Measurements from ENCODE around the gene ZNF385C. TPM values are rescaled to one million over a fixed set of nuclear protein-coding genes. Genes with fewer than 3 reads are reported as not detected.

Gene ZNF385C
- total and polyA plus RNA-seq, 2 of the 13 experiments (the other 11 are each of a cell fraction or from before 2014, with no cell fraction given): 2.3 to 6.1 TPM

DNA sequence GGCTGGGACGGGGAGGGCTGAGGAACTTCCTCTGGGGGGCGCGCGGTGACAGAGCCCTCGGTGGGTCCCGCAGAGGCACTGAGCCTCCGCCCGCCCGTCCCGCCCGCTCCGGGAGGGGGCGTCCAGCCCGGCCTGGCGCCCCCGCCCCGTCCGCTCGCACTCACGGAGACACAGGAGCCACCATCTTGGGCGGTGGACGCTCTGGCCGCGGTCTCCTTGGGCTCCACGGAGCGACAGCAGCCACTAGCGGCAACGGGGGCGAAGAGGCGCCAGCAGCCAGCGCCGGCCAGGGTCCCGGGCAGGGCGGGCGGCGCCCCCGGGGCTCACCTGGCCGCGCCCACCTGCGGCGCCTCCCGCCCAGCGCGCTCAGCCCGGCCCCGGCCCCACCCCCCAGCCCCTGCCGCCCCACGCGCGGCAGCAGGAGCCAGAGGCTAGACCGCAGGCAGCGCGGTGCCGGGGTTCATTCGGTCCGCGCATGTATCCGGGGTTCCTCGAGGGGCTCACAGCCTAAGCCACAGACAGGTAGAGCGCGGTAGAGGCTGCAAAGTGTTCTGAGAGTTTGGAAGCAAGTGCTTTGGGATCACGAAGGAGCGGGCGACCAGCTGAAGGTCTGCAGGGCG is 47.8 kb downstream of the ZNF385C start, which contains the start of gene C17orf113 (continued):
- TF ChIP-seq, protein P1, sequence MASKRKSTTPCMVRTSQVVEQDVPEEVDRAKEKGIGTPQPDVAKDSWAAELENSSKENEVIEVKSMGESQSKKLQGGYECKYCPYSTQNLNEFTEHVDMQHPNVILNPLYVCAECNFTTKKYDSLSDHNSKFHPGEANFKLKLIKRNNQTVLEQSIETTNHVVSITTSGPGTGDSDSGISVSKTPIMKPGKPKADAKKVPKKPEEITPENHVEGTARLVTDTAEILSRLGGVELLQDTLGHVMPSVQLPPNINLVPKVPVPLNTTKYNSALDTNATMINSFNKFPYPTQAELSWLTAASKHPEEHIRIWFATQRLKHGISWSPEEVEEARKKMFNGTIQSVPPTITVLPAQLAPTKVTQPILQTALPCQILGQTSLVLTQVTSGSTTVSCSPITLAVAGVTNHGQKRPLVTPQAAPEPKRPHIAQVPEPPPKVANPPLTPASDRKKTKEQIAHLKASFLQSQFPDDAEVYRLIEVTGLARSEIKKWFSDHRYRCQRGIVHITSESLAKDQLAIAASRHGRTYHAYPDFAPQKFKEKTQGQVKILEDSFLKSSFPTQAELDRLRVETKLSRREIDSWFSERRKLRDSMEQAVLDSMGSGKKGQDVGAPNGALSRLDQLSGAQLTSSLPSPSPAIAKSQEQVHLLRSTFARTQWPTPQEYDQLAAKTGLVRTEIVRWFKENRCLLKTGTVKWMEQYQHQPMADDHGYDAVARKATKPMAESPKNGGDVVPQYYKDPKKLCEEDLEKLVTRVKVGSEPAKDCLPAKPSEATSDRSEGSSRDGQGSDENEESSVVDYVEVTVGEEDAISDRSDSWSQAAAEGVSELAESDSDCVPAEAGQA (IDR thresholded peaks at IDR 0.05; ENCODE audit: low read depth): peak; percentile 66; the same call in 1 of the 2 replicates
- TF ChIP-seq, protein P1 (CRISPR knock-in tag; IDR thresholded peaks at IDR 0.05; ENCODE audit: borderline replicate concordance): no peak
- no peak for TF ChIP-seq PHF5A (CRISPR knock-in tag; IDR thresholded peaks at IDR 0.05; ENCODE audit: low read depth, unreplicated experiment)
- peak; percentile 66; the same call in 1 of the 2 replicates for TF ChIP-seq NRL (CRISPR knock-in tag; IDR thresholded peaks at IDR 0.05; ENCODE audit: borderline replicate concordance)
- peak; percentile 64 for TF ChIP-seq MAX (IDR thresholded peaks at IDR 0.05)
- TF ChIP-seq KDM3A (CRISPR knock-in tag; IDR thresholded peaks at IDR 0.05; ENCODE audit: low read depth): no peak
- no peak for TF ChIP-seq HCFC1 (IDR thresholded peaks at IDR 0.05; ENCODE audit: low read depth, low read length)
- TF ChIP-seq, protein P2, sequence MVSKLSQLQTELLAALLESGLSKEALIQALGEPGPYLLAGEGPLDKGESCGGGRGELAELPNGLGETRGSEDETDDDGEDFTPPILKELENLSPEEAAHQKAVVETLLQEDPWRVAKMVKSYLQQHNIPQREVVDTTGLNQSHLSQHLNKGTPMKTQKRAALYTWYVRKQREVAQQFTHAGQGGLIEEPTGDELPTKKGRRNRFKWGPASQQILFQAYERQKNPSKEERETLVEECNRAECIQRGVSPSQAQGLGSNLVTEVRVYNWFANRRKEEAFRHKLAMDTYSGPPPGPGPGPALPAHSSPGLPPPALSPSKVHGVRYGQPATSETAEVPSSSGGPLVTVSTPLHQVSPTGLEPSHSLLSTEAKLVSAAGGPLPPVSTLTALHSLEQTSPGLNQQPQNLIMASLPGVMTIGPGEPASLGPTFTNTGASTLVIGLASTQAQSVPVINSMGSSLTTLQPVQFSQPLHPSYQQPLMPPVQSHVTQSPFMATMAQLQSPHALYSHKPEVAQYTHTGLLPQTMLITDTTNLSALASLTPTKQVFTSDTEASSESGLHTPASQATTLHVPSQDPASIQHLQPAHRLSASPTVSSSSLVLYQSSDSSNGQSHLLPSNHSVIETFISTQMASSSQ (IDR thresholded peaks at IDR 0.05; ENCODE audit: low read depth): no peak
- TF ChIP-seq, protein P2 (CRISPR knock-in tag; IDR thresholded peaks at IDR 0.05; ENCODE audit: borderline replicate concordance): 0 out of 2 replicates have a peak, but pooled peaks have one; percentile 36
- peak; percentile 73 for TF ChIP-seq THAP11 (CRISPR knock-in tag; IDR thresholded peaks at IDR 0.05)
- no peak for TF ChIP-seq RBAK (CRISPR knock-in tag; IDR thresholded peaks at IDR 0.05)
- 0 out of 2 replicates have a peak, but pooled peaks have one; percentile 70 for TF ChIP-seq ZNF138 (CRISPR knock-in tag; IDR thresholded peaks at IDR 0.05; ENCODE audit: low read depth)
- TF ChIP-seq ZNF274 (CRISPR knock-in tag; IDR thresholded peaks at IDR 0.05): 0 out of 2 replicates have a peak, but pooled peaks have one; percentile 31
- TF ChIP-seq, protein P3, sequence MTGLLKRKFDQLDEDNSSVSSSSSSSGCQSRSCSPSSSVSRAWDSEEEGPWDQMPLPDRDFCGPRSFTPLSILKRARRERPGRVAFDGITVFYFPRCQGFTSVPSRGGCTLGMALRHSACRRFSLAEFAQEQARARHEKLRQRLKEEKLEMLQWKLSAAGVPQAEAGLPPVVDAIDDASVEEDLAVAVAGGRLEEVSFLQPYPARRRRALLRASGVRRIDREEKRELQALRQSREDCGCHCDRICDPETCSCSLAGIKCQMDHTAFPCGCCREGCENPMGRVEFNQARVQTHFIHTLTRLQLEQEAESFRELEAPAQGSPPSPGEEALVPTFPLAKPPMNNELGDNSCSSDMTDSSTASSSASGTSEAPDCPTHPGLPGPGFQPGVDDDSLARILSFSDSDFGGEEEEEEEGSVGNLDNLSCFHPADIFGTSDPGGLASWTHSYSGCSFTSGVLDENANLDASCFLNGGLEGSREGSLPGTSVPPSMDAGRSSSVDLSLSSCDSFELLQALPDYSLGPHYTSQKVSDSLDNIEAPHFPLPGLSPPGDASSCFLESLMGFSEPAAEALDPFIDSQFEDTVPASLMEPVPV (CRISPR knock-in tag; IDR thresholded peaks at IDR 0.05): no peak; the same call in 1 of the 2 replicates
- 0 out of 2 replicates have a peak, but pooled peaks have one; percentile 41 for TF ChIP-seq ZFP82 (CRISPR knock-in tag; IDR thresholded peaks at IDR 0.05; ENCODE audit: borderline replicate concordance)
- TF ChIP-seq LCORL (IDR thresholded peaks at IDR 0.05): no peak
- TF ChIP-seq LCORL (CRISPR knock-in tag; IDR thresholded peaks at IDR 0.05): 0 out of 2 replicates have a peak, but pooled peaks have one; percentile 15
- peak; percentile 54 for TF ChIP-seq ZNF788 (CRISPR knock-in tag; IDR thresholded peaks at IDR 0.05; ENCODE audit: borderline replicate concordance)
- TF ChIP-seq MBD4 (IDR thresholded peaks at IDR 0.05; ENCODE audit: borderline replicate concordance, low read length): no peak
